Measurements from ENCODE around the gene LRRC32. TPM values are rescaled to one million over a fixed set of nuclear protein-coding genes. Genes with fewer than 3 reads are reported as not detected.

The LRRC32 gene
- total and polyA plus RNA-seq, 9 of the 15 experiments (the other 6 are each of a cell fraction or from before 2014, with no cell fraction given), result 0.10 to 0.50 (median 0.19) TPM; not detected in 5

DNA sequence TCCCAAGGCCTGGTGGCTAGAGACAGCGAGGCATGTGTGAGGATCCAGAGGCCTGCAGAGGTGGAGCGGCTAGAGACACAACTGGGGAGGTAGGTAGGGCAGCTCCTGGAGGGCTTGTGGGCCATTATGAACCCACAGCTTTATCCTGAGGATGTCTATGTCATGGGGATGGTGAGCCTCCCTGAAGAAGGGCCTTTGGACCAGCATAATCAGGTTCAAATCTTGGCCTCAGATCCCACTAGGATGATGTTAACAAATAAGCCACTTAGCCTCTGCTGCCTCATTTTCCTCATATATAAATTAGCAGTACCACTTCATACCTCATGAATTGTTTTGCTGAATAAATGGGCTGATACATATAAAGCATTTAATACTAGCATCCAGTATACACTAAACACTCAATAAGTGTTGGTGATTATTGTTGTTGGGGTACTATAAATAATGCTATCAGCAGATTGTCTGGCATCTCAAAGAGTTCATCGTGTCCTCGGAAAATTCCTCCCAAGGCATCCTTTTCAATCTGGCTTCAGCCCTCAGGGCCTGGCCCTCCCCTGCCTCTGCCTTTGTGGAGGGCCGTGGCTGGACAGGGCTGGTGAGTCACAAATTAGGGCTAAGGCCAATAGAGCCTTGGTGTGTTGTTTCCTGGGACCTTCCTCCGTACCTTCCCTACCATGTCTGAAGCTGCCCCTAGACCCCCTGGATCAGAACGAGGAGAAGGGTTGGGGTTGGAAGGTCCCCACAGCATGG is 30.9 kb upstream of the LRRC32 start (continued):
- TF ChIP-seq, protein P1, sequence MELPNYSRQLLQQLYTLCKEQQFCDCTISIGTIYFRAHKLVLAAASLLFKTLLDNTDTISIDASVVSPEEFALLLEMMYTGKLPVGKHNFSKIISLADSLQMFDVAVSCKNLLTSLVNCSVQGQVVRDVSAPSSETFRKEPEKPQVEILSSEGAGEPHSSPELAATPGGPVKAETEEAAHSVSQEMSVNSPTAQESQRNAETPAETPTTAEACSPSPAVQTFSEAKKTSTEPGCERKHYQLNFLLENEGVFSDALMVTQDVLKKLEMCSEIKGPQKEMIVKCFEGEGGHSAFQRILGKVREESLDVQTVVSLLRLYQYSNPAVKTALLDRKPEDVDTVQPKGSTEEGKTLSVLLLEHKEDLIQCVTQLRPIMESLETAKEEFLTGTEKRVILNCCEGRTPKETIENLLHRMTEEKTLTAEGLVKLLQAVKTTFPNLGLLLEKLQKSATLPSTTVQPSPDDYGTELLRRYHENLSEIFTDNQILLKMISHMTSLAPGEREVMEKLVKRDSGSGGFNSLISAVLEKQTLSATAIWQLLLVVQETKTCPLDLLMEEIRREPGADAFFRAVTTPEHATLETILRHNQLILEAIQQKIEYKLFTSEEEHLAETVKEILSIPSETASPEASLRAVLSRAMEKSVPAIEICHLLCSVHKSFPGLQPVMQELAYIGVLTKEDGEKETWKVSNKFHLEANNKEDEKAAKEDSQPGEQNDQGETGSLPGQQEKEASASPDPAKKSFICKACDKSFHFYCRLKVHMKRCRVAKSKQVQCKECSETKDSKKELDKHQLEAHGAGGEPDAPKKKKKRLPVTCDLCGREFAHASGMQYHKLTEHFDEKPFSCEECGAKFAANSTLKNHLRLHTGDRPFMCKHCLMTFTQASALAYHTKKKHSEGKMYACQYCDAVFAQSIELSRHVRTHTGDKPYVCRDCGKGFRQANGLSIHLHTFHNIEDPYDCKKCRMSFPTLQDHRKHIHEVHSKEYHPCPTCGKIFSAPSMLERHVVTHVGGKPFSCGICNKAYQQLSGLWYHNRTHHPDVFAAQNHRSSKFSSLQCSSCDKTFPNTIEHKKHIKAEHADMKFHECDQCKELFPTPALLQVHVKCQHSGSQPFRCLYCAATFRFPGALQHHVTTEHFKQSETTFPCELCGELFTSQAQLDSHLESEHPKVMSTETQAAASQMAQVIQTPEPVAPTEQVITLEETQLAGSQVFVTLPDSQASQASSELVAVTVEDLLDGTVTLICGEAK (IDR thresholded peaks at IDR 0.05), result no peak
- TF ChIP-seq, protein P1 (CRISPR knock-in tag; IDR thresholded peaks at IDR 0.05), result no peak
- no peak for TF ChIP-seq MCM7 (IDR thresholded peaks at IDR 0.05)
- TF ChIP-seq, protein P2, sequence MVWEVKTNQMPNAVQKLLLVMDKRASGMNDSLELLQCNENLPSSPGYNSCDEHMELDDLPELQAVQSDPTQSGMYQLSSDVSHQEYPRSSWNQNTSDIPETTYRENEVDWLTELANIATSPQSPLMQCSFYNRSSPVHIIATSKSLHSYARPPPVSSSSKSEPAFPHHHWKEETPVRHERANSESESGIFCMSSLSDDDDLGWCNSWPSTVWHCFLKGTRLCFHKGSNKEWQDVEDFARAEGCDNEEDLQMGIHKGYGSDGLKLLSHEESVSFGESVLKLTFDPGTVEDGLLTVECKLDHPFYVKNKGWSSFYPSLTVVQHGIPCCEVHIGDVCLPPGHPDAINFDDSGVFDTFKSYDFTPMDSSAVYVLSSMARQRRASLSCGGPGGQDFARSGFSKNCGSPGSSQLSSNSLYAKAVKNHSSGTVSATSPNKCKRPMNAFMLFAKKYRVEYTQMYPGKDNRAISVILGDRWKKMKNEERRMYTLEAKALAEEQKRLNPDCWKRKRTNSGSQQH (CRISPR knock-in tag; IDR thresholded peaks at IDR 0.05), result no peak
- TF ChIP-seq ZNF668 (CRISPR knock-in tag; IDR thresholded peaks at IDR 0.05), result no peak
- TF ChIP-seq FOXM1 (IDR thresholded peaks at IDR 0.05; ENCODE audit: low read depth), result no peak
- no peak for TF ChIP-seq FOXM1 (CRISPR knock-in tag; IDR thresholded peaks at IDR 0.05; ENCODE audit: low read depth)
- no peak for TF ChIP-seq ZNF561 (CRISPR knock-in tag; conservative IDR thresholded peaks at IDR 0.05)
- TF ChIP-seq, protein P3, sequence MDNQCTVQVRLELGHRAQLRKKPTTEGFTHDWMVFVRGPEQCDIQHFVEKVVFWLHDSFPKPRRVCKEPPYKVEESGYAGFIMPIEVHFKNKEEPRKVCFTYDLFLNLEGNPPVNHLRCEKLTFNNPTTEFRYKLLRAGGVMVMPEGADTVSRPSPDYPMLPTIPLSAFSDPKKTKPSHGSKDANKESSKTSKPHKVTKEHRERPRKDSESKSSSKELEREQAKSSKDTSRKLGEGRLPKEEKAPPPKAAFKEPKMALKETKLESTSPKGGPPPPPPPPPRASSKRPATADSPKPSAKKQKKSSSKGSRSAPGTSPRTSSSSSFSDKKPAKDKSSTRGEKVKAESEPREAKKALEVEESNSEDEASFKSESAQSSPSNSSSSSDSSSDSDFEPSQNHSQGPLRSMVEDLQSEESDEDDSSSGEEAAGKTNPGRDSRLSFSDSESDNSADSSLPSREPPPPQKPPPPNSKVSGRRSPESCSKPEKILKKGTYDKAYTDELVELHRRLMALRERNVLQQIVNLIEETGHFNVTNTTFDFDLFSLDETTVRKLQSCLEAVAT (IDR thresholded peaks at IDR 0.05), result no peak
- TF ChIP-seq PHF8 (IDR thresholded peaks at IDR 0.05; ENCODE audit: borderline replicate concordance, low read length), result no peak
- TF ChIP-seq, protein P4, sequence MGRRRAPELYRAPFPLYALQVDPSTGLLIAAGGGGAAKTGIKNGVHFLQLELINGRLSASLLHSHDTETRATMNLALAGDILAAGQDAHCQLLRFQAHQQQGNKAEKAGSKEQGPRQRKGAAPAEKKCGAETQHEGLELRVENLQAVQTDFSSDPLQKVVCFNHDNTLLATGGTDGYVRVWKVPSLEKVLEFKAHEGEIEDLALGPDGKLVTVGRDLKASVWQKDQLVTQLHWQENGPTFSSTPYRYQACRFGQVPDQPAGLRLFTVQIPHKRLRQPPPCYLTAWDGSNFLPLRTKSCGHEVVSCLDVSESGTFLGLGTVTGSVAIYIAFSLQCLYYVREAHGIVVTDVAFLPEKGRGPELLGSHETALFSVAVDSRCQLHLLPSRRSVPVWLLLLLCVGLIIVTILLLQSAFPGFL (CRISPR knock-in tag; IDR thresholded peaks at IDR 0.05), result no peak
- no peak for TF ChIP-seq POLR2G (IDR thresholded peaks at IDR 0.05; ENCODE audit: low read depth, low read length)
- TF ChIP-seq ZNF780A (CRISPR knock-in tag; IDR thresholded peaks at IDR 0.05), result no peak
- no peak for TF ChIP-seq ZNF175 (CRISPR knock-in tag; IDR thresholded peaks at IDR 0.05; ENCODE audit: low read depth)
- peak; percentile 31; the same call in 1 of the 2 replicates for TF ChIP-seq ZNF766 (CRISPR knock-in tag; conservative IDR thresholded peaks at IDR 0.05)
